ENCODE measurements around the gene SEMA3D. TPM values are rescaled to one million over a fixed set of nuclear protein-coding genes. Genes with fewer than 3 reads are reported as not detected.

Gene SEMA3D
- polyA plus RNA-seq, 3 donors: 41.6 to 45.4 (median 43.1) TPM

DNA sequence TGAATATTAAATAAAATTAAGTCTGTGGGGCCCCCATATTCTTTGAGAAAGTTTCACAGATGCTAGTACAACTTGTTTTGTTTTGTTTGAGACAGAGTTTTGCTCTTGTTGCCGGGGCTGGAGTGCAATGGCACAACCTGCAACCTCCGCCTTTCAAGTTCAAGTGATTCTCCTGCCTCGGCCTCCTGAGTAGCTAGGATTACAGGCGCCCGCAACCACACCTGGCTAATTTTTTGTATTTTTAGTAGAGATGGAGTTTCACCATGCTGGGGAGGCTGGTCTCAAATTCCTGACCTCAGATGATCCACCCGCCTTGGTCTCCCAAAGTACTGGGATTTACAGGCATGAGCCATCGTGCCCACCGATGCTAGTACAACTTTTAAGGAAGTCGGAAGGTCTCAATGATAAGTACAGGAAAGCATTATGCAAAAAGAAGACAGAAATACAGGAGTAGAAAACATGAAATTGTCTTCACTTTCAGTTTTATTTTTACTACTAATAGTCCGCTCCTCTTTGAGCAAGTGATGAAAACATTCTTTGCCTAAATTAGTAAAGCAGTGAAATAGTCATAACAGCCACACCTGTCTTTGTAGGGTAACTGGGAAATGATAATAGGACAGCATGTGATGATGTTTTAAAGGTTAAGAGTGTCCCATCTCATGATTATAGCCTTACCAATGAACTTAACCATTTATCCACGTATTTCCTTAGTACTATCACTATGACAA, 147.5 kb downstream of the SEMA3D start:
- DNase-seq (ENCODE audit: low read depth in 3 of 3, low spot score in 2 of 3): no peak

DNA sequence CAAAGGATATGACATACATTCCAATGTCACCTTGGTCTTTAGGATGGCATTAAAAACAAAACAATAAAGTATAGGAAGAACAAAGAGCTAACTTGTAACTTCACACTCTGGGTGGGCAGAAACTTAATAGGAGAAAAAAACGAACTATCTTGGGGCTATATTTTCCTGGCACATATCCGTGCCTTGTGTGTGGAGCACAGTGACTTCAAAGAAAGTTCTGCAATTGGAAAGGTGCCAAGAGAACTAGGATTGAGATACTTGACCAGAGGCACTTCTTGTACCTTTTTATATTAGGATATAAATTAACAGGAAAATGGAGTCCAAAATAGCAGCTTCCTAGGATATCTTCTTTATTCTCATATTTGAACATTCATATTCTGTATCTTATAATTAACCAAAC, 148.4 kb downstream of the SEMA3D start:
- DNase-seq (ENCODE audit: low read depth in 3 of 3, low spot score in 2 of 3): no peak

DNA sequence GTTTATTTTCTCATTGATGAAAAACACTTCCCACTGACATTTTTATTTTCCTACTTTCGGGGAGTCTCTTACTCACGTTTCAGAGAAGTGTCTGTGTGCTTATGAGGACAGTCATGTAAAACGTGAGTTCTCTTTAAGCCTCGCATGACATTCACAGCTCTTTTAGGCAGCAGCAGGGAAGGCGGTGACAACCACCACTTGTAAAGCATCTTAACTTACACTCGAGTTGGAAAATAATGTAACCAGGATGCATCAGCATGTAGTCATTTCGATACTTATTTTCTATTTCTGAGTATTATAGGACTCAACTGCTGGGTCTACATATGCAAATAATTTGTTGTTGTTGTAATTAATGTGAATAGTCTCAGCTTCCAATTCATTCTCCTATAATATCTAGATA, 153.6 kb downstream of the SEMA3D start:
- no peak for DNase-seq (ENCODE audit: low read depth in 3 of 3, low spot score in 2 of 3)

DNA sequence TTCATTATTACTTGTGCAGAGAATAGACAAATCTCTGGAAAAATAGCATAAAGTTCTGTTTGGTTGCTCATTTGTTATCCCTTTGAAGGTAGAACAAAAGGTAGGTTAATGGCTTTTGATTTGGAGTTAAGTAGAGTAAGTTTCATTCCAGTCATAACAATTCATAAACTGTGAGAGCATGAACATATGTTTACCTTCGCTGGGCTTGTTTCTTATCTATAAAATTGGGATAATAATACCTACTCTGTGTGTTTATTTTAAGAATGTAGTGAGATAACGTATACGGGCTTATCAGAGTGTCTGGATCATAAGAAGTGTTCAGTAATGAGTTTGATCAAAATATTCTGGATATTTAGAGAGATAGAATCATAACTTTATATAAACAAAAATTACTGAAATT, 155.4 kb downstream of the SEMA3D start:
- no peak for DNase-seq (ENCODE audit: low read depth in 3 of 3, low spot score in 2 of 3)

DNA sequence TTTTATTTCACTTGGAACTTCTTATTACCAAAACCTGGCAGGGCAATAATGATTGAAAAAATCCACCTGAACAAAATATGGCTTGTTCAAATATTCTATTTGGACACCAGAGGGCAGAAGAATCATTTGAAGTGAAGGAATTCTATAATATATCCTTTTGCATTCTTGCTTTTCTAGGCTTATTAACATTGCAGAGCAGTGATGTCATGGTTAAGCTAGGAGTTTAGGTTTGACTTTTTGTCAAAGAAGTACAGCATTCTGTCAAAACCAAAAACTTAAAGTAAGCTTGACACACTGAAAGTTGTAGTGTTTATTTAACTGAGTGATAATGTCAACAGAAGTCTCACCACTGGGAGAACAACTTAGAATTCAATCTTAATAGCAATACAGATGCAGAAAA, 156.0 kb downstream of the SEMA3D start:
- peak in 1 of 3 donors; percentile 30 for DNase-seq (ENCODE audit: low read depth in 3 of 3, low spot score in 2 of 3)

DNA sequence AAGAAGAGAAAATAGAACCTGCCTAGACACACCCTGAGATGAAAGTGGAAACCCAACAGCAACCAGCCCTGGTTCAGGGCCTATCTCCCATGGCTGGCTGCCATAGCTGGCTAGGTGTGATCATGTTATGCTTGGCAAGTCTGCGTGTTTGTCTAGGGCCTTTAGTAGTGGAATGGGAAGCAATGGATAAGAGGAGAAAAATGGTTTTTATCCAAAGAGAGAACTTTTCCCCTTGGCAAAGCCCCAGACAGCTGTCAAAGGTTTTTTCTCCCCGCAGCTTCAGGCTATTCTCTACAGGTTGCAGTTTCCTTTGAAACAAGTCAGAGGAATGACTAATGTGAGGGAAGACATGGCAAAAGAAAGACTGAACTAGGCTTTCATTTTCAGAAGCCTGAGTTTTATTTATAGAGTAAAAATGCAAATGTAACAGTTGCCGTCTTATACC, 161.5 kb downstream of the SEMA3D start:
- DNase-seq (ENCODE audit: low read depth in 3 of 3, low spot score in 2 of 3): no peak

DNA sequence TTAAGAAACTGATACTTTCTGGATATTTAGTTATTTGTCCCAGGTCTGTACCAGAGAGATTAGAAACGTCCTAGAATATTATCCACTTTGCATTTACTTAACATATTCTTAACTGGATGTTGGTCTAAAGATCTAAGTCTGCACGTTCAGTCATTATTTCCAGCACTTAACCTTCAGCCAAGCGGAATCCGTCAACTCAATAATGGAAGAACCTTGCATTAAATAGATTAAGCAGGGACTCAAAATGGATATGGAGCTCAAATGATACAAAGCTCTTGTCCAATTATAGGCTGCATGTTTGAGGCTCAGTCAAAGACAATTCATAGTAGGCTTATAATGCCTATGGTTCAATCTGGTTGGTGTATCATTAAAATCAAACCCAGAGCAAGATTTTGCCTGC, 162.9 kb downstream of the SEMA3D start:
- DNase-seq (ENCODE audit: low read depth in 3 of 3, low spot score in 2 of 3): no peak

DNA sequence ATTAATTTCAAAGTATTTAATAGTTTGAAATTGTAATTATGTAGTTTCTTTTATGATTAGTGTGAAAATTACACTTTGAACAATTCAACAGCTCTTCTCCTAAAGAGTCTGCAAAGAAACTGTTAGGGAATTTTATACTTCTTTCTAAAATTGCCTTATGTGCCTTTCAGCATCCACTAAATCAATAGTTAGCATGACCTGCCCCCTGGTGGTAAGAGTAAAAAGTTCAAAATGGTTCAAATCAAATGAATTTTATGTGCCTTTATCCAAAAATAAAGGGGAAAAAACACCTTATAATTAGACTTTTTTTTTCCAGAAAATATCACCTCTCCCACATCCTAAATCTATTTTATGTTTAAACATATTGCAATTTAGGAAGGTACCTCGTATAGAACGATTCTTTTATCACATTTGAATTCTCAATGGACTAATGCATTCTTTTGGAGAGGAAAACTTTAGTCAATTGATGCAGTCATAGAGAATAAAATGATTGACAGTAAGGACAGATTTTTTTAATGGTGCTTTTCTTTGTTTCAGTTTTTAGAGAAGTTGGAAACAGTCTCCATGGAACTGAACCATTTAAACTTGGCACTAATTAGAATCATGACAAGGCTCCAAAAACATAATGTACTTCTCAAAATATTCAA, 163.7 kb downstream of the SEMA3D start:
- DNase-seq (ENCODE audit: low read depth in 3 of 3, low spot score in 2 of 3): peak in 1 of 3 donors; percentile 30

DNA sequence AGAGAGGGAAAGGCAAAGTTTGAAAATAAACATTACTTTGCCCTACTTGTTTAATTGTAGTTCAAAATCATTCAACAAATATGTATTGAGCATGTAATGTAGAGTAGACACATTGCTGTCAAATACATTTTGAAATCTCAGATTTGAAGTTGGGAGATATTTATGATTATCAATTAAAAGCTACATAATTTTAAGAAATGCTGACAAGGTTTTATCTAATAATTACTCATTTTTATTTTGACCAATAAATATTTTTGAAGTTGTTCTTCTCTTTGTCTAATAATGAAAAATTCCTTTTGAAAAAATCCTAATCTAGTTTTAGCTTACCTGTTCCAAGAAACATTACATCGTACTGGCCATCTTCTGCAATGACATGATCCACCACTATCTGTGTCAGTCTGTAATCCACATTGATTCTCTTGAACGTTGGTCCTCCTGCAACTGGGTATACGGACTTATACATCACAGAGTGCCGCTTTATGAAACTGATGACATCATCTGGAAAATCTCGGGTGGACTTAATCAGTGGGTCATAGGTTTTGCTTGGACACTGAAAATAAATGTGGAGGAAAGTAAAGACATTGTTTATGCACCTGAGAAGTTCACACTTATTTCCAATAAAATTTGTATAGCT, 164.7 kb downstream of the SEMA3D start:
- no peak for DNase-seq (ENCODE audit: low read depth in 3 of 3, low spot score in 2 of 3)

DNA sequence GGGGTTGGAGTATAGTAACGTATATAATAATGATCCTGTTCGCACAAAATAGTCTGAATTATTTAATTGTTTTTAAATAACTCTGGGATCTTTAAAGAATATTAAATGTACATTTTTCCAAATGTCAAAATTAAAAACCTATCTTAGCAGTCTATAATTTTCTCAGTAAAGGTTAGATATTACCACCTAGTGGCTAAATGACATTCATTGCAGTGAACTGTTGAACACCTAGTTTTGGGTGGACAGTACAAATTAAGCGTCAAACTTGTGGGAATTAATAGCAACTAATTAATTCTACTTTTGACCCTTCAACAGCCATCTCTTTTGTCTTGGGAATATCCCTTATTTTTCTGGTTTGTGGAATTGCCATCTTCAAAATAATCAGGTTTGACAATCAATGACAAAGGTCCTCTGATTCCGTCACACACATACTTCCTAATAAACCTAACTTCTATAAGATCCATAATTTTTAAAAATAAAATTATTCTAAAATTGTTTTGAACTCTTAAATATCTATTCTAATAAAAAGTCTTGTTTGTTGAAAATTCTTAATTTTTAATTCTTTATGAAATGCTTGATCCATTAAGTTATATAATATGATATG, 165.7 kb downstream of the SEMA3D start:
- no peak for DNase-seq (ENCODE audit: low read depth in 3 of 3, low spot score in 2 of 3)

DNA sequence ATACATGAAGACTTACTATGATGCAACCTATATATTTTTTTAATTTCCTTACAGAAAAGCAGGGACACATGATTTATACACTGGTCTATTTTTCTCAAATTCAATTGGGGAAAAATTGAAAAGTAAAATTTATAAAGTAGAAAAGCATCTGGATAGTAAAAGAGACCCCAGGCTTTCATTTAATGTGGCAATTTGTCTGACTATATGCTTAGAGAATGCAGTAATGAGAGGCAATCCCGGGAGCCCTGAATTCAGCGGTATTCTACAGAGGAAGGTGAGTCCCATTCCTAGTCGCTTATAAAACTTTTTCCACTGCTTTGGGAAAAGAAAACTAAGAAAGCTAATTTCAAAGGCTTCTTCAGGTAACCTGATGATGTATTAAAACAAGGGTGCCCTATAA, 167.1 kb downstream of the SEMA3D start:
- DNase-seq (ENCODE audit: low read depth in 3 of 3, low spot score in 2 of 3): no peak

DNA sequence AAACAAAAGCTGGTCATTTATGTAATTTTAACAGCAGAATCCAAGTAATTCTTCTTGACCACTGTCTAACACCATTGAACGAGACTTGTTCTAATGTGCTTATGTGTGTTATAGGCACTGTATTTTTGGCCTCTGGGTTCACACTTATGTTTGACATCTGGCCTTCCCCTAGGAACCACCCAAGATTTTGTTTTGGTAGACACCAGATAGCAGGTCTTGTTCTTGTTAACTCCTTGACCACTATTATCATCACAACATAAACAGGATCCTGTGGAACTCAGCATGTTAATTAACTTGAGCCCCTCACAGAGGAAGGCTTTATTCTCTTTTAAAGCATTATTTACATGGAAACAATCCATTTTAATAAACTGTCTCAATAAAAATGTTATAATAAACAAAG, 167.7 kb downstream of the SEMA3D start:
- no peak for DNase-seq (ENCODE audit: low read depth in 3 of 3, low spot score in 2 of 3)

DNA sequence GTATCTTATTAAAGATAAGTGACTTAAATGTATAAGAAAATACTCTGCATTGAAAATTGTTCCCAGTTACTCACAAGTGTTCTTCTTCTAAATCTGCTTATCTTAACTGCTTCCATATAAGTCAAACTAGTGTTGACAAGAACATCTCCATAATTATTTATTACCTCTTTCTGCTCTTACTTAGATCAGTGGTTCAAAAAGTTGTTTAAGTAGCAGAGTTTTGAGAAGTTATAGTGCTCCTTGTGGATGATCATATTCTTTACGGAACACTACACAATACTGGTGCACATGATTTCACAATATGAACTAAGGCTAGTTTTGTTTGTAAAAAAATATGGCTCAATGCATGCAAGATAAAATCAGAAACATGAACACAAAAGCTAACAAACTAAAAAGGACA, 168.4 kb downstream of the SEMA3D start:
- DNase-seq (ENCODE audit: low read depth in 3 of 3, low spot score in 2 of 3): no peak

DNA sequence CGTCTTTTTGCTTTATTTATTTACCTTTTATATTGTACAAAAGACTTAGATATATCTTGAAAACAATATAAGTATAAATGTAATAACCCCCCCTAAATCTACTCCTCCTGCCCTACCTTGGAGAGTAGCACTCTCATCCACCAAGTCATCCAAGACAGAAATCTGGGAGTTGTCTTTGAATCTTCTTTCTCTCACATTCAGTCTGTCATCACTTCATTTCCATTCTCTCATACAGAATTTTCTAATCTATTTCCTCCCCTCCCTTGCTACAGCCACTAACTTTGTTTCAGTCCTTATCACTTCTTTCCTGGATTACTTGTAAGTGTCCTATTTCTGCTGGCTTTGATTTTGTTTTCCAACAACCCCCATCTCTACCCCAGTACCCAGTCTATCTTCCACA, 170.6 kb downstream of the SEMA3D start:
- DNase-seq (ENCODE audit: low read depth in 3 of 3, low spot score in 2 of 3): no peak

DNA sequence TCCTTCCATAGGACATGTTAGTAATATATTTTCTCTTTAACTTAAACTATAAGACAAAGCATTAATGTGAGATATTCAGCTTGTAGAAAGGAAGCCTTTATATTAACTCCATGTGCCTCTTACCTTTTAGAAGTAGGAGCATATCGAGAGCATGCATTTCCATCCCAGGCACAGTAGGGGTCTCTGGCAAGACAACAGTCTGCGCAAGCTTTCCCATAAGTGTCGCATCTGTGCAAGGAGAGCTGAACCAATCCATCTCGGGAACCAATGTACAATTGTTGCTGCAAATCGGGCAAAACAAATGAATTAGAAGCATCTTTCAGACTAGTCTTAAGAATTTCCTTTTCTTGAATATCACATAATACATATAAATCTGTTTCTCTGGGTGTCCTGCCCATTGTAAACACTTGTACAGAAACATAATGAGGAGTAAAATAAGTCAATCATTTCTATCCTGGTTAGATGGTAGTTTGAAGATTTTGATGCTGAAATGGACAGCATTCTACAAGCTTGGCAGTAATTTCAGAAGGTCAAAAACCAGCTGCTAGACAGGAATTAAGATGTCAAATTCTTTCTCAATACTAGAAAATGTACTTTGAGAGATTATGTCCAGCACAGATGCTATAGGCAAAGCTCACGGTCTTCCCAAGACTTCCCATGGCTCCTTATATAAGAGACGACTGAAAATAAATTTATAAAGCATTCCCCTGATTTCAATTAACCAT, 171.8 kb downstream of the SEMA3D start:
- DNase-seq (ENCODE audit: low read depth in 3 of 3, low spot score in 2 of 3): no peak

DNA sequence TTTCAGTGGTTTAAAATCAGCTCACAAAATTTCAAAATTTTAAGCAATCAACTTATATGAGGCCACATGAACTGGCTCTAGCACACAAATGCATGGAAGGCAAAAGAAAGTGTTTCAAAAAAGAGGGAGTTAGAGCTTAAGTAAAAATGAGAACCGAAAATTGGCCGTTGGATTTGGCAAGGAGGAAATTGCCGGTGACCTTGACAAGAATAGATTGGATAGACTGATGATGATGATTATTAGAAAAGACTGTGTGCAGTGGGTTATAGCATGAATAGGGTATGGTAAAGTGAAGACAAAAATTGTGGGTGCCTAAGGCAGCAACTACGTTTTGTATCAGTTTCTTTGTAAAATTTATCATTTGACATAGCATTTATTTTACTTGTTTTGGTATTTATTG, 175.7 kb downstream of the SEMA3D start:
- DNase-seq (ENCODE audit: low read depth in 3 of 3, low spot score in 2 of 3): no peak

DNA sequence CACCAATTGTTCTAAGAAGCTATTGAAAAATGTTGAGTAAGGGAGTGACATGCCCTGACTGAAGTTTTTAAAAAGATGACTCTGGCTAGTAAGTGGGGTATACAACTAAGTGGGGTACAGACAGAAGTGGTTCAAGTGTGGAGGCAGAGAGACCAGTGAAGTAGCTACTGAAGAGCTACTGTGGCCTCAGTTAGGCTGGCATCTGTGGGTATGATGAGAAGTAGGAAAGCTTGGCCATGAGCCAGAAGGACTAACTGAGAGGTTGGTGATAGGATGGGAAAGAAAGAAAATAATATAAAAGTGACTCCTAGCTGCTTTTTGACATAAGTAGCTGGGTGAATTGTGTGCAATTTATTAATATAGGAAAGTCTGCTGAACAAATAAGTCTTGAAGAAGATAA, 176.6 kb downstream of the SEMA3D start:
- no peak for DNase-seq (ENCODE audit: low read depth in 3 of 3, low spot score in 2 of 3)

DNA sequence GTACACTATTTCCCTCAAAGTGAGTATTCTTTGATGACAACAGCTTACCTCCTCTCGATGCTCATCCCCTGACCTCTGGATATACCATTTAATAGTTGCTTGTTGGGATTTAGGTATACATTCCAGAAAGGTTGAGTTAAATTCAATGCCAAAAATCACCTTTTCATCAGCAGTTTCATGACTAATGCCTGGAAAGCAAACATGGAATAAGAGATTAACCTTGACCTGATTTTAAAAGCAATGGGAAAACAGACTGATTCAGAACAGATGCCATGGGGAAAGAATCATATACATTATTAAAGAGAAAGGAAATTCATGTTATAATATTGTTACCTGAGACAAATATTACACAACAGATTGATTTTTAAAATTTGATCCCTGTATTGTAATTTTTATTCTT, 180.1 kb downstream of the SEMA3D start:
- no peak for DNase-seq (ENCODE audit: low read depth in 3 of 3, low spot score in 2 of 3)

DNA sequence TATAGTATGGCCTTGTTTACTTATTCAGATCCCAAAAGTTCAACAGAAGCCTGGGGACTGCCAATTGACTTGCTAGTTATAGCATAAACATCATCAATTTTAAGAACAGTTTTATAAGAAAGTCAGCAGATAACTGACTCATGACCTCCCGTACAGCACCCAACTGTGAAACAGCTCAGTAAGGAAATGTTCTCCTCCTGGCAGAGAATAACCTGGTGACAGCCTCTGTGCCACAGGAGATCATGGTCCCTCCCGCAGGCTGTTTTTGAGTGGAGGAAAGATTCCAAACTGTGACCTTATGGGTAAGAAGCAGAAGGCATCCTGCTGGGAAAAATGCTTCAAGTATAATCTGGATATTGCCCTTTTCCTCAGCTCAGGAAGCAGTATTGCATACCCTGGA, 182.5 kb downstream of the SEMA3D start:
- no peak for DNase-seq (ENCODE audit: low read depth in 3 of 3, low spot score in 2 of 3)

DNA sequence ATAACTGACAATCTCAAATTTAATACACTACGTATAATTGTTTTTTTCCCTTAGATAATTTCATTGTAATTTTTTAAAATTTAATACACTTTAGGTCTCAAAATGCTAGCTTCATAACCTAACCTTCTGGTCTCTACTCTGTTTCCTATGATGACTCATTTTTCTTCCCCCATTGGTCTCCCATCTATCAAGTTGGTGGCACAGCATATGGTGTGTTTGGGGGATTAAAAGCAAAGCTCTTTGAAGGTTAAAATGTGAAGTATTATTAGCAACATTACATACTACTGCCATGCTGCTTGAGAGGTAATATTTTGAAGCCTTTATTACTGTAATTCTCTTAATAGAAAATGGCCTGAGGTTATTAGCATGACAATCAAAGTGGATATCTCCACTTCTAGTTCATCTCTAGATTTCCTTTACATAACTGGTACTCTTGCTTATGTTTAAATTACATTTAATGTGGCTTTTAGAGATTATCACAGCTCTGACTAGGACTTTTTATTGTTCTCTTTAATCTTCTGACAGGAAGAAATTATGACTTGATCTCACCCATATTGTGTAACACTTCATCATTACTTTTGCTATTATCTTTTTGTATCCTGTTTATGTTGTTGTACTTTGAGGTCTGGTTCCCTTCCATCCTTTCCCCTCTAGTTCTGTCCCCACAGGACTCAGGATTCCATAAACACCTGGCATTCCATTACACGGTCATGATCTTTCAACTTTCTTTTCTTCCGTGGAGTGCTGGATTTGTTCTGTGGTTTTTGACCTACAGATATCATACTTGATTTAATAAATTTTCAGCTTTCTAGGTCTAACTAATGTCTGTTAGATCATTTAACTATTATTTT, 185.1 kb downstream of the SEMA3D start:
- no peak for DNase-seq (ENCODE audit: low read depth in 3 of 3, low spot score in 2 of 3)
